HG03469 (cell line): ENCODE data around the gene FRK.
"Not testable (repeated sequence)": the region's sequence is repeated elsewhere in the genome, so short reads cannot be mapped to it uniquely, and the experiment has no call there.

Experiments used
- ATAC-seq: cut with Tn5 transposase; IDR thresholded peaks from one replicate; pipeline ENCODE4 v1.9.1; 2021; ENCODE audit warnings: mild to moderate bottlenecking, moderate library complexity, moderate number of reproducible peaks; ENCODE audit not compliant: unreplicated experiment

FRK gene

DNA sequence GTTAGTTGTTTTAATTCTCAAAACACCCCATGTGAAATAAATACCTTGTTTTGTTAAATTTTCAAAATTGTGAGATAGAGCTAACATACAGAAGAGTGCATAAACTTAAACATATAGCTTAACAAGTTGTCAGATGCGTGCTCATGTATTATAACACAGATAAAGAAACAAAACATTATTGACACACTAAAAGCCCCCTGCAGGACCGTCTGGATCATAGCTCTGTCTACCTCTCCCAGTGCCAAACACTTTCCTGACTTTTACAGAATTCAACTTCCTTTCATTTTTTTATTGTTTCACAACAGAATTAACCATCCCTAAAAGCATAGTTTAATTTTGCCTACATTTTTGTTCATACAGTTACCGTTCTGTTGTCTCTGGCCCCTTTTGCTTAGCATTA lies 17.8 kb upstream of the FRK start:
- no peak for ATAC-seq

DNA sequence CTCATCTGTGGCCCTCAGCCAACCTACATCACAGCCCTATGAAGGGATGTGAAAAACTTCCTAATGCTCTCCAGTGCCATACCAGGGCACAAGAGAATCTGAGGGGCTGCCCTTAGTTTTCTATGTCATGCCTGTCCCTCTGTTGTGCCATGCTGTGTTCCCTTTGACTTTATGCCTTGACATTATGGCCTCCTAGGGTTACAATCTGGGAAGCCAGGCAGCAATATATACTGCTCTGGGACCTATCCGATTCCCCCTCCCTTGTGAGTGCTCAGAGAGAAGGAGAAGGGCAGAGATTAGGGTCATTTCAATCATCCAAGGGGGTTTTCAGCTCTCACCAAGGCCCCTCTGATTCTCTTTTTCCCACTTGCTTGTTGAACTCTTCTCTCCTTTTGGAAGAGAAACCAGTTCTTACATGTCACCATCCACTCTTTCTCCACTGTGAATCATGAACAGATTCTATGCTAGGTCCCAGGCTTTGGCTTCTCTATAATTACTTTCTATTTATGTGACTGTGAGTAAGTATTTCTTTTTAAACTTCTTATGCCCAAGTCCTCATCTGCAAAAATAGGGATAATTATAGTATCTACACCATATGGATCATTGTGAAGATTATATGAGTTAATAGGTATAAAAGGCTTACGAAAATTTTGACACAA lies 14.2 kb upstream of the FRK start:
- no peak for ATAC-seq

DNA sequence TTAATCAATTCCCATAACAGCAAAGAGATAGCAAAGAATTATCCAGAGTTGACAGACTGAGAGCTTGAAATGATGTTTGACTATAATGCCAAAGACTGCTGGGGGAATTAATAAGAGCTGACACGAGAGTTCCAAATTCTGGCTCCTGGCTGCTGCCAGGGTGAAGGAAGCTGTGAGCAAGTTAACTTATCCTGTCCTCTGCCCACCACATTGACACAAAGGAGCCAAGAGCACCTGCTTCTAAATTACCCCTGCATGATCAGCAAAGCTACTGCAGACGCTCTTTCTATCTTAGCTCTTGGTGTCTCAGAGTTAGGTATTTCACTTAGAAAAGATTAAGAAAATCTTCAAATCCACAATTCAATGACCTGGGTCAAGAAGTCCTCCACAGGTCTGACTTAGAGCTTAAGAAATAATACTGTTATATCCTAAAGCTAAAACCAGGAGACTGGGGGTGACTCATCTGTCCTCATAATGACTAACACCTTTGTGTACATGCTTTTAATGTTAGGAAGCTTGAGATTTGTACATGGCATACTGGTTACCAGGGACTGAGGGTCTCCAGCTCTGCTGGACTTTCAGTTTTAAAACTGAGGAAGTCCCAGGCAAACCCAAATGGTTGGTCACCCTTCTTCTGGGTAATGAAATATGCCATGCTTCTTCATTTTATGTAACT lies 13.2 kb upstream of the FRK start:
- ATAC-seq = peak; percentile 40

DNA sequence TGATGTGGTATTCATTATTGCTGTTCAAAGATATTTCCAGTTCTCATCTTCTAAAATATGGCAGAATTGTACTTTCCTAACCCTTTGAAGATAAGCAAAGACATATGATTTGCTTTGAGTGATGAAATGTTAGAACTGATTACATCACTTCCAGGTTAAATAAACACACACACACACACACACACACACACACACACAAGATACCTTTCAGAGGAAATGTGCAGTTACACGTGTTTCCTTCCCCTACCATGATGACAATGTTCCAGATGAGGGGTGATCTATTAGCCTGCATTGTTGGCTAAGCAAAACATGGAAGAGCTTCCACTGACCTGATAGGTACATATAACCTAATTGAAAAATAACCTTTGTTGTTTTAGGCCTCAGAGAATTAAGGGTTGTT lies 11.7 kb upstream of the FRK start:
- ATAC-seq = no peak

DNA sequence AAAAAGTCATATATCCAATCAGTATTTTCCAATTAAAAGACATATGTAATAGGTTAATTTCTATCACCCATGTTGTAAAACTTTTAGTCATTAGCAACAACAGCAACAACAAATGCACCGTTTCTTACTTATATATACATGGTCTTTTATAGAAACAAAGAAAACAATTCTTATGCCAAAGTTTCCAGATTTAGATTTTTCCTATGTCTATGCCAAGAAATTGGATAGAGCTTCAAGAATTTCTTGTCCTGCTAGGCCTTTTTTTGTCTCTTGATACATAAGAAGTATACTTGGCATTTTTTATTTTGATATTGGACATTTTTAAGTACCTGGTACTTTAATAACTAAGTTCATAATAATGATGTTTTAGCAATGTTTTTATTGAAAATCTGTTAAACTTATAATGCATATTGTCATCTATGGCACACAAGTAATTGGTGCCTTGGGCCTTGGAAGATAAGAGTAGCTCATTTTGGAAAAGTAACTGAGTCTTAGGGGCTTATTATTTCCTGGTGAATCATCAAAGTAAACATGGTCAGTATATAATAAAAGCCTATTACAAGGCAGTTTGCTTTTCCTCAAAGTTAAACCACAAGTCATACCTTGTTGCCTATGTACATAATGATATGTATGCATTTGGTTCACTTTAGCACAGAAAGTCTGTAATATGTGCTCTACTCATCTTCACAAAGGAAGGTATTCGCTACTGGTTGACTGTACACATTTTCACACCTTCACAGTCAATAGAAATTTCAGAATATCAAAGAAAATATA lies 10.1 kb upstream of the FRK start:
- no peak for ATAC-seq

DNA sequence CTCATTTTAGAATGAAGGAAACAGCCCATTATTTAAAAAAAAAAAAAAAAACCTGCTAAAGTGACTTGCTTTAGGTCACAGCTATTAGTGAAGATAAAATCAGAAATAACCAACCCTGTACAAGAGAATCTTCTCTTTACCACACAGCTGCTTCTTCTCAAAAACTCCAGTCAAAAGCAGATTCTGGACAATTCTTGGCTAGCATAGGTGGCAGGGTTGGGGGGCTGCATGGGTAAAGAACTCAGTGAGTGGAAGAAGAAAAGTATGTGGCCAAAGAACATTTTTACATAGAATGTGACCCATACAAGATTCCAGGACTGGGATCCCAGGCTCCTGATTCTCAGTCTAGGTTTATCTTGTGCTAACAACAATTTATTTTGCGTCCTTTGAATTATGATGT lies 9.4 kb upstream of the FRK start:
- ATAC-seq = no peak

DNA sequence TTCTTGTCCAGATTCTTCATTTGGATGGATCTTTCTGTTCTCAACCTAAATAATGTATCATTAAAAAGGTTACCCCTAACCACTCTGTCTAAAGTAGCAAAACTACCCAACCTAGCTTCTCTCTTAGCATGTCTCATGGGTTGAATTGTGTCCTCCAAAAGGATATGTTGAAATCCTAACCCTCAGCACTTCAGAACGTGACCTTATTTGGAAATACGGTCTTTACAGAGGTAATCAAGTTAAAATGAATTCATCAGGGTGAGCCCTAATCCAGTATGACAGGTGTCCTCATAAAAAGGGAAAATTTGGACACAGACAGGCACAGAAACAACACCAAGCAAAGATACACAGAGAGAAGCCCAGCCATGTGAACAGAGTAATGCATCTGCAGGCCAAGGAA lies 6.1 kb upstream of the FRK start:
- ATAC-seq = no peak

DNA sequence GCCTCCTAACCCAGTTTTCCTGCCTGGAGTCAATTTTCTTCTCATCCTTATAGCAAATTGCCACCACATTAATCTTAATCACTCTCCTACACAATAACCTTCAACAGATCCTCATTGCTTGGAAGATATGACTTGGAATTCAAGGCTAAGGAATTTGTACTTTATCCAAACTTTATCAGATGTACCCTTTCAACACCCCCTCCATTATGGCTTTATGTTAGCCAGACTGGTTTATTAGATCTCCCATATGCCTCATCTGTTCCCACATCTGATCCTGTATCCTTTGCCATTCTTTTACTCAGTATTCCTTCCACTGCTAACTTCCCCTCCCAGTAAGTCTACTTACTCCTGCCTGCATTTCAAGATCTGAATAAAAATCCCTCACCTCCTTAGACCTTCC lies 4.0 kb upstream of the FRK start:
- no peak for ATAC-seq

DNA sequence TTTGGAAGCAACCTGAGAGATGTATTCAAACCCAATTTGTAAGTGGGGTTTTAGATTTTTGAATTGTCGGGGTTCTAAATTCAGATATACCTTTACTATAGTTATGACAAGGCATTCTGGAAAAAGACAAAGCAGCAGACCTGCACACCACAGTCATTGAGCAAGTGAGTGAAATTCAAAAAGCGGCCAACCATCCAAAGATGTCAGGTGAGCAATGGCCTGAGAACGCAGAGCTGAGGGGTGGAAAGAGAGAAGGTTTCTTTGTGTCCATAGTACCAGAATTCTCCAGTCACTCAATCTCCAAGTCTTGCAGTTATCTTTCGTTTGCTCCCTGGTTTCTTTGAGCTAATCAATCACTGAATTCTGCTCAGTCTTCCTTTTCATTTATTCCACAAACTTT lies 1.8 kb upstream of the FRK start:
- no peak for ATAC-seq

DNA sequence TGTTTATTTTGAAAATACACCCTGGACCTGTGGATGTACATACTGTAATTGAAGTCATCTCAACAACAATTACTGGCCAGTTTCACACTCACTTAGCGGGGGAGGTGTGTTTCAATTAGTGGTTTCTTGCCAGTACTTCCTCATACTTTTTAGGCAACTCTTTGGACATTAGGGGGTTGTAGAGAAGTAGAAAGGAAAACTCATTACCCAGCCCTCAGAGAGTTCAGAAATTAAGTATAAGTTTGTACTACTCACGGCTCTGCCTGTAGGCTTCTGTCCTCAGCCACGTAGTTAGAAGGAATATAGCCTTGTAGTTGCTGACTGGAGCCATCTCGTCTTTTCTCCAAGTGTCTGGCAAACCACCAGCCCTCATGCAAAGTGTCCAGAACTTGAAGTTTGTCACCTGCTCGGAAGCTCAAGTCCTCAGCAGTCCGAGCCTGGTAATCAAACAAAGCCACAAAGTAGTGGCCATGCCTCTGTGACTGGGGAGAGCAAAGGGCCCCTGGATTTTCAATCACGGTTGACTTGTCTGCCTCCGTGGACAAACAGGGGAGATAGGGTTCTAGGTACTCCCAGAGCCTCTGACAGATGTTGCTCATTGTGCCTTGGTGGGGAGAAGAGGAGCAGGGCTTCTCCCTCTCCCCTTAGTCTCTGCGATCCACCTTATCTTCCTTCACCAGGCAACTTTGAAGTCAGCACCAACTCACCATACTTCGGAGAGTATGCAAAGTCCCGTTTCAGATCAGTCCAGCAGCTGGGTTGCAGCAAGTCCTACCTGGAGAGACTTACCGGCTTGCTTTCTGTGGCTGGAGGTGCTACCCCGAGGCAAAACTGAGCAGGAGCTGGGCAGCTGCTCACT lies 749 bp downstream of the FRK start:
- ATAC-seq = peak; percentile 69

DNA sequence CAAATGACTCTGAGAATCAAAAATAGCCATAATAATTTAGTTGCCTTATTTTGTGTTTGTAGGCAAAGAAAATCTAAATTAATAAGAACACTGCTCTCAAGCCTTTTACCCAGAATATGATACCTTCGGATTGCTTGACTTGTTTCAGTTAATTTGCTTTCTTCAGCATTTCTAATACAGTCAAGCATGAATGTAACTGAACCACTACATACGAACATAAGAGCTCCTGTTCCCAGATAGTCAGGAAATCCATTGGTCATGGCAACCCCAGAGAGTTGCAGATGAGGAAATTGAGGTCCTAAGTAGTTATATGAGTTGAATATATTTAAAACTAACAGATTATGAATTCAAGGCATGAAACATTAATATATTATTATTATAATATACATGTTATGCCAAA lies 2.9 kb downstream of the FRK start:
- ATAC-seq = no peak

DNA sequence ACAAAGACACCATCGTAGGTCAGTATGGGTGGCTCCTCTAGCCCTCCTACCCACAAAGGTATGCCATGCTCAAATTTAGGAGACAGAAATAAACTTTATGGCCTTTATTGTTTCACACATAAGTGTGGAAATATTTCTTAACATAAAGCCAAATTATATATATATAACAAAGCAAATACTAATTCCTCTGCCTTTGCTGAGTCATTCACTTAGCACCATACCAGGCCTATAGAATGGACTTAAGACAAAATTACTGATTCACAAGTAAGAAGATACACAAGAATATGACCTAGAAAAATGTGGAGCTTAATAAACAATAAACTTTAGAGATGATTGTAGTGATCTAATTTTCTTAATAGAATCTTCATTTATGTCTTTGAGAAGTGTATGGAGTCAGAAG lies 5.2 kb downstream of the FRK start:
- ATAC-seq = no peak

DNA sequence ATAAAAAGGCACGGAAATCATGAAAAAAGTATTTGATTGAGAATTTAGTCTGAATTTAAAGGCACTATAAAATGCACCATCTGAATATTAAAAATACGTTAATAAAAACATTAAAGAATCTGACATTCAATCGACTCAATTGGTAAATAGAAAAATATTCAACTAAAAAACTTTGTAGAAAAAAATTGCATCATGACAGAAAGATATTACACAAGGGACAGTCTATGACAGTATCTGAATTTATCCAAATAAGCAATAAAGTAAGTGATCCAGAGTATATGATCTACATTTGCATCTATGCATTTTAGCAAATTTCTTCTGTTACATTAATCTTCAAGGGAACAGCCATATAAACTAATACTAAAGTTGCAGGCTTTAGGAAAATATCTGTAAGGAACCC lies 9.4 kb downstream of the FRK start:
- ATAC-seq = no peak

DNA sequence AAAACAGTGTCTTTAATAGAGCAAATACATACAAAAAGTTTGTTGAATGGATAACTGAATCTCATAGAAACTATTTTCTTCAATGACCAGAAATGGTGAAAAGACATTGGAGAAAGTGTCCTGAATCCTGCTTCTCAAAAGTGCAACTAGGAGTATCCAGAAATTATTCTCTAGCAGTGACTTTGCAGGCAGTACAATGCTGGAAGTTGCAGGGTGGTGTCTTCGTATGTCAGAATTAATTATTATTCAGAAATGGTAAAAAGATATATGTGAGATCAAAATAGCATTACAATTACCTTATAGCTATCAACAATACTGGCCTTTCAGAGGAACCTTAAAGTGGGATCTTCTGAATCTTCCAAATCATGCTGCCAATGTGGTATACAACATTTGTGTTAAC lies 10.0 kb downstream of the FRK start:
- no peak for ATAC-seq

DNA sequence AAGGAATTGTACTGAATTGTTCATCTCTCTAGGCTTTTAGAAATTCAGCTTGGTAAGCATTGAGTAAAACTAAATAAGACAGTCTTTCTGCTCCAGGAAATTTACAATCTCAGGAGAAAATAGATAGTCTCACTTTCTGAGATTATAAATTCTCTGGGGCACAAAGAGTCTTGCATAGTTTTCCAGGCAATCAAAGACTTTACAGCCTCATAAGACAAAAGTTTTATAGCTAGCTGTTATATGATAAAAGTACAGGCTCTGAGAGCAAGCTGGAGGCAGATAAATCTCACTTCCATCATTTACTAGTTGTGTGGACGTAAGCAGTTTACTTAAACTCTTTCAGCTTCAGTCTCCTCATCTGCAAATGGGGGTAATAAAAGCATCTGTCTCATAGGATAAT lies 11.4 kb downstream of the FRK start:
- no peak for ATAC-seq

DNA sequence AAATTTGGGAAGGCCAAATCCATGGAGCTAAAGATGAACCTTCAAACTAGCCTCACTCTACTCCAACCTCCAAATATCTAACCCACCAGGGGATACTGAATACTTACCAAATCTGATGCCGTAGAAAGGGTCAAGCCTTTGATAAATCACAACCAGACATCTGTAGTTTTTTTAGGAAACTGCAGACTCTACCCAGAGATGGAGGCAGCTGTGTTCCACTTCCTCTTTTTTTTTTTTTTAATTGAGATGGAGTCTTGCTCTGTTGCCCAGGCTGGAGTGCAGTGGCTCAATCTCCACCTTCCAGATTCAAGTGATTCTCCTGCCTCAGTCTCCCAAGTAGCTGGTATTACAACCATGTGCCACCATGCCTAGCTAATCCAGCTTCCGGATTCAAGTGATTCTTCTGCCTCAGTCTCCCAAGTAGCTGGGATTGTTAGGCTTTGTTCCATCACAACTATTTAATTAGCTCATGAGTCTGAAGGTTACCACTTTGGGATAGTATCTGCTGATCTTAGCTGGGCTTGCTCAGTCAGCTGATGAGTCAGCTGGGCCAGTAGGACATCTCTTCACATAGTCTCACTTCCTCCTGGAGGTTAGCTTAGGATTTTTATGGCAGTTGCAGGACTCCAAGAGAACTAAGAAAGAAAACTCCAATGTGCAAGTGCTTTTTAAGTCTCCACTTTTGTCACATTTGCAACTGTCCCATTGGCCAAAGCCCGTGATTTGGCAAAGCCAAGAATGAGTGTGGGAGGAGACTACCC lies 13.3 kb downstream of the FRK start:
- ATAC-seq = peak; percentile 90

DNA sequence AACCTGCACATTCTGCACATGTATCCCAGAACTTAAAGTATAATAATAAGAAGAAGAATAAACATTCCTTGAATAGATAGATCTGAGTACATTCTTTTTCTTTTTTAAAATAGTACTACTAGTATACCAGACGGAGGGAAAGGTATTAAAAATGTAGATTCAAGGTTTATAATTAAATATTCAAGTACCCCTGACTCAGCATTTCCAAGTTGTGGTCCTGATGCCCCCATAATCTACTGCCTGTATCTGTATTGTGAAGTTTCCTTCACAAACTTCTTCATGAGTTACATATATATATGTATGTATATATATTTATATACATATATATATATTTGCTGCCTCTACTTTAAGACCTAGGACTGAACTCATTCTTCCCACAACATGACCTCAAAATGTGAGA lies 14.0 kb downstream of the FRK start:
- no peak for ATAC-seq

DNA sequence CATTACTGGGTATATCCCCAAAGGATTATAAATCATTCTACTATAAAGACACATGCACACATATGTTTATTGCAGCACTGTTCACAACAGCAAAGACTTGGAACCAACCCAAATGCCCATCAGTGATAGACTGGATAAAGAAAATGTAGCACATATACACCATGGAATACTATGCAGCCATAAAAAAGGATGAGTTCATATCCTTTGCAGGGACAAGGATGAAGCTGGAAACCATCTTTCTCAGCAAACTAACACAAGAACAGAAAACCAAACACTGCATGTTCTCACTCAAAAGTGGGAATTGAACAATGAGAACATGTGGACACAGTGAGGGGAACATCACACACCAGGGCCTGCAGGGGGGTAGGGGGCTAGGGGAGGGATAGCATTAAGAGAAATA lies 14.4 kb downstream of the FRK start:
- ATAC-seq = not testable (repeated sequence)

DNA sequence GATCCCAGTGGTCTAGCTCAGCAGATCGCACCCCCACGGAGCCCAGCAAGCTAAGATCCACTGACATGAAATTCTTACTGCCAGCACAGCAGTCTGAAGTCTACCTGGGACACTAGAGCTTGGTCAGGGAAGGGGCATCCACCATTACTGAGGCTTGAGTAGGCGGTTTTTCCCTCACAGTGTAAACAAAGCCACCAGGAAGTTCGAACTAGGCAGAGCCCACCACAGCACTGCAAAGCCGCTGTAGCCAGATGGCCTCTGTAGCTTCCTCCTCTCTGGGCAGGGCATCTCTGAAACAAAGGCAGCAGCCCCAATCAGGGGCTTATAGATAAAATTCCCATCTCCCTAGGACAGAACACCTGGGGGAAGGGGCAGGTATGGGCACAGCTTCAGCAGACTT lies 18.8 kb downstream of the FRK start:
- ATAC-seq = no peak

DNA sequence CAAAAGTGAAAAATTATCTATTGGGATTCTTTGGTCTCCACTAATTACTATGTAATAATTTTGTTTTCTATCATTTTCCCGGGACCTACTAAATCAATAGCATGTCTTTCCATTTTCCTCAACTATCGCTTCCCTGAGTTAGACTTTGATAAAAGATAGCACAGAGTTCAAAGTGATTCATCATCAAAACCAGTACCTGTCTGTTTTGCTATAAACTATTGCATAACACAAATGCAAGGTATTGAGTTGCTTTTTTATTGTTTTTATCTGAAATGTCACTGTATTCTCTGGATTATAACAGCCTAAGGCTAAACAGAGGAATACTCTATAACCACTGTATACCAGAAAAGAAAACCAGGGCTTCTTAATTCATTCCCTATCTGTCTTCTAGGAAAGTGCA lies 19.7 kb downstream of the FRK start:
- no peak for ATAC-seq

DNA sequence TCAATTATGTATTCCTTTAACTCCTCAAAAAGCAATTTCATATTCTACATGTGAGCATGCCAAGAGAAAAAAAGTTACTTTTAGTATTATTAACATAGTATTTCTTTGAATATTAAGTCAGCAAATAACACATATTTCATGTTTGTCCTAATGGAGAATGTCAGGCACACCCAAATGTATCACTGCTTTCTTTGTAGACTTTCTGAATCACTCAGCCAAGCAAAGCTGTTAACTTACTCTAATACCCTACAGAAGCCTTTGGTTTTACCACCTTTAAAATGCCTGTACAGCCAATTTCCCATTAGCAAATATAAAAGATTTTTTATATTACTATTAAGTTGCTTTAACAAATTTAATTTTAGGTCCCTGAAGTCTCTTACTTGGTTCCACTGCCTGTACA lies 23.8 kb downstream of the FRK start:
- no peak for ATAC-seq
